Loucy (cell line): ENCODE measurements around the gene AGK.
"Not testable (repeated sequence)": the region's sequence is repeated elsewhere in the genome, so short reads cannot be mapped to it uniquely, and the experiment has no call there.

Source experiments
- H2AFZ ChIP-seq: fragments of 200-600 bp; sonication (generic); 2 replicates; pipeline ENCODE4 v1.6.0; 2016; ENCODE audit warnings: antibody characterized with exemption, mild to moderate bottlenecking, low read length, moderate library complexity
- H3F3A ChIP-seq: fragments of 200-600 bp; 2 replicates; pipeline ENCODE4 v1.6.0; 2016; ENCODE audit warnings: antibody characterized with exemption, low read depth, mild to moderate bottlenecking
- H3K27me3 ChIP-seq: fragments of 200-600 bp; sonication (generic); 2 replicates; pipeline ENCODE4 v1.6.1; 2014; ENCODE audit warnings: low read length, mild to moderate bottlenecking; ENCODE audit not compliant: insufficient read depth, poor library complexity, severe bottlenecking
- H3K36me3 ChIP-seq: fragments of 200-600 bp; sonication (generic); 2 replicates; pipeline ENCODE4 v1.6.1; 2016; ENCODE audit warnings: low read length; ENCODE audit not compliant: insufficient read depth
- H3K4me1 ChIP-seq: fragments of 200-600 bp; sonication (generic); 2 replicates; pipeline ENCODE4 v1.5.1; 2014; ENCODE audit warnings: low read length, mild to moderate bottlenecking; ENCODE audit not compliant: insufficient read depth, poor library complexity, severe bottlenecking
- H3K4me2 ChIP-seq: fragments of 200-600 bp; sonication (generic); 2 replicates; pipeline ENCODE4 v1.6.0; 2014; ENCODE audit warnings: antibody characterized with exemption, low read length, low read depth, mild to moderate bottlenecking; ENCODE audit not compliant: poor library complexity, severe bottlenecking
- H3K4me3 ChIP-seq: fragments of 200-600 bp; sonication (generic); 2 replicates; pipeline ENCODE4 v1.5.1; 2014; ENCODE audit warnings: low read length, mild to moderate bottlenecking, mixed read lengths; ENCODE audit not compliant: poor library complexity, severe bottlenecking
- H3K79me2 ChIP-seq: fragments of 200-600 bp; sonication (generic); 2 replicates; pipeline ENCODE4 v1.6.1; 2014; ENCODE audit warnings: low read length; ENCODE audit not compliant: insufficient read depth
- H3K9ac ChIP-seq: fragments of 200-600 bp; sonication (generic); 2 replicates; pipeline ENCODE4 v1.6.0; 2014; ENCODE audit warnings: mild to moderate bottlenecking, low read depth, low read length, moderate library complexity; ENCODE audit not compliant: poor library complexity, severe bottlenecking
- H3K9me2 ChIP-seq: fragments of 200-600 bp; sonication (generic); replicated peaks from 2 replicates; pipeline ENCODE4 v1.6.1; 2016; ENCODE audit warnings: low read depth, low read length, mixed read lengths
- H3K9me3 ChIP-seq: fragments of 200-600 bp; sonication (generic); 2 replicates; pipeline ENCODE4 v1.6.1; 2014; ENCODE audit warnings: mild to moderate bottlenecking, antibody characterized with exemption, low read length, low read depth; ENCODE audit not compliant: insufficient read depth
- H4K20me1 ChIP-seq: fragments of 200-600 bp; sonication (generic); 2 replicates; pipeline ENCODE4 v1.6.0; 2014; ENCODE audit warnings: antibody characterized with exemption, low read length, mild to moderate bottlenecking; ENCODE audit not compliant: insufficient read depth, poor library complexity, severe bottlenecking
- CTCF ChIP-seq: fragments of 200-600 bp; sonication (generic); conservative IDR thresholded peaks from 2 replicates; pipeline ENCODE4 v1.5.1; 2014; ENCODE audit warnings: mild to moderate bottlenecking, antibody characterized with exemption, low read length
- EZH2phosphoT487 ChIP-seq: fragments of 200-600 bp; IDR thresholded peaks from 2 replicates; pipeline ENCODE4 v1.6.1; 2018; ENCODE audit warnings: antibody characterized with exemption, mild to moderate bottlenecking, moderate library complexity, borderline replicate concordance

AGK gene

GRCh38 chr7:141646826-141647480 lies 95.7 kb downstream of the AGK start:
- Histone ChIP-seq H3K36me3 (peaks cover 35% of the 10 kb centered on the region; the same call in 1 of the 2 replicates), H3K4me1 (no peaks in the 10 kb centered on the region), H3K27me3 (no peaks in the 10 kb centered on the region), H3K9ac (no peak overlapping the region), H3F3A (no peaks in the 10 kb centered on the region), H3K79me2 (no peaks in the 10 kb centered on the region), H4K20me1 (no peaks in the 10 kb centered on the region), H3K9me2 (no peaks in the 10 kb centered on the region), H3K9me3 (no peaks in the 10 kb centered on the region), H2AFZ (no peak overlapping the region), H3K4me2 (no peak overlapping the region), H3K4me3 (no peak overlapping the region)
- TF ChIP-seq CTCF, result no peak
- no peak for TF ChIP-seq EZH2phosphoT487

- not testable (repeated sequence) for H3K79me2 ChIP-seq, H3K9ac ChIP-seq, H3K4me2 ChIP-seq, H3K9me3 ChIP-seq, H3K4me1 ChIP-seq, H3K4me3 ChIP-seq, H2AFZ ChIP-seq, H3F3A ChIP-seq, H4K20me1 ChIP-seq, H3K27me3 ChIP-seq, H3K9me2 ChIP-seq
- H3K36me3 ChIP-seq, result peaks cover 35% of the 10 kb centered on the region; the same call in 1 of the 2 replicates
Observed at GRCh38 chr7:141647701-141648100, 96.5 kb downstream of the AGK start.

DNA sequence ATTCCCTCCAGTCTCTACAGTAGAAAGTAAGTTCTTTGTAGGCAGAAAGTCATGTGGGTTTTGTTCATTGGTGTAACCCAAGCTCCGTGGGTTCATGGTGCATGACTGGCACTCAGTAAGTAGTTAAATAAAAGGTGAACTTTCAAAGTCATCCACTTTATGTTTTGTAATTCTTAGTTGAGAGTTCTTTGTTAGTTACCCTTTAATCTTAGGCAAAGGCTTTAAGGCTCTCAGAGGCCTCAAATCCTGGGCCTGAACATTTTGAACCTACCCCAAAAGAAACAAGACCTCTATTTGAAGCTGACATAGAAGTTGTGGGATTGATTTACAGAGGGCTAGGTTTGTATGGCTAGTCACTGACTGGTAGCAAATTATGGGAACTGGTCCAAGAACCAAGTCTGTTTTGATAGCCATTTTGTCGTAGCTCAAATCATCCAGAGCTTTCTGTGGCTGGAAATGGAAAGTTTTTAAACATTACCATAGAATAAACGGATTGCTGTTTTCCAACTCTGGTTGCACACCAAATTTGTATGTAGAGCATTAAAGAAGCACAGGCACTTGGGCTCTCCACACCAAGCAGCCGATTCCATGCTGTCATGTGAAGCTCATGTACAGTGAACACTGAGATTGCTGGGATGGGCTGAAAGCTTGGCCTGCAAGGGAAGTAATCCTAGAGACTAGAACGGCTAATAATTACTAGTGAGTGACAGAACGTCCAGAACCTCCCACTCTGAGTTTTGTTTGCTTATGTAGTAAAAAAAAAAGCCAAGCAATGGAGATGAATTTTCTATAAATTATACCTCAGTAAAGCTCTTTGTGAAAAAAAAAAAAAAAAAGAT lies 97.3 kb downstream of the AGK start:
- H4K20me1 ChIP-seq, result no peaks in the 10 kb centered on the region
- H3K79me2 ChIP-seq, result no peaks in the 10 kb centered on the region
- no peak for TF ChIP-seq EZH2phosphoT487
- TF ChIP-seq CTCF, result no peak
- no peaks in the 10 kb centered on the region for H3K9me3 ChIP-seq
- peaks cover 41% of the 10 kb centered on the region; the same call in 1 of the 2 replicates for H3K36me3 ChIP-seq
- H3F3A ChIP-seq, result no peaks in the 10 kb centered on the region
- no peak overlapping the region for H3K9ac ChIP-seq
- H3K4me3 ChIP-seq, result no peak overlapping the region
- no peak overlapping the region for H2AFZ ChIP-seq
- no peaks in the 10 kb centered on the region for H3K27me3 ChIP-seq
- H3K4me1 ChIP-seq, result no peaks in the 10 kb centered on the region
- no peak overlapping the region for H3K4me2 ChIP-seq
- no peaks in the 10 kb centered on the region for H3K9me2 ChIP-seq
